WTC11 (cell line): ENCODE results near the gene PTPRT. TPM values are rescaled to one million over a fixed set of nuclear protein-coding genes. Genes with fewer than 3 reads are reported as not detected.

Experiments used
- ATAC-seq: fragments of 200-7000 bp; cut with Tn5 transposase; 2 replicates; pipeline ENCODE4 v1.10.0; 2021; ENCODE audit warnings: mild to moderate bottlenecking, moderate library complexity
- CTCF ChIA-PET: fragments of 300-600 bp; sonication (Branson Sonifier 250); formaldehyde crosslinking; loops from one replicate; lab custom pipeline; 2021; ENCODE audit warnings: antibody characterized with exemption; lab: Charles Lee
- POLR2A ChIA-PET: fragments of 350-600 bp; sonication (Branson Sonifier 250); formaldehyde crosslinking; loops from one replicate; lab custom pipeline; 2021; ENCODE audit warnings: antibody characterized with exemption; lab: Charles Lee
- DNase-seq: peaks from one replicate; pipeline ENCODE4 v3.0.0; 2021; ENCODE audit warnings: low spot score
- H3K27ac Mint-ChIP-seq: 2 replicates; pipeline ENCODE4 v1.8.0; 2021; ENCODE audit warnings: mixed read lengths
- H3K27me3 Mint-ChIP-seq: 2 replicates; pipeline ENCODE4 v1.8.0; 2021; ENCODE audit warnings: low read depth, mild to moderate bottlenecking, moderate library complexity, mixed read lengths
- H3K36me3 Mint-ChIP-seq: 2 replicates; pipeline ENCODE4 v1.8.0; 2021; ENCODE audit warnings: mixed read lengths
- H3K4me1 Mint-ChIP-seq: 2 replicates; pipeline ENCODE4 v1.8.0; 2022; ENCODE audit warnings: mixed read lengths
- H3K4me3 Mint-ChIP-seq: 2 replicates; pipeline ENCODE4 v1.8.0; 2021; ENCODE audit warnings: mild to moderate bottlenecking, moderate library complexity, mixed read lengths
- H3K9me3 Mint-ChIP-seq: 2 replicates; pipeline ENCODE4 v1.8.0; 2021; ENCODE audit warnings: mixed read lengths
- ARID4B ChIP-seq: sonication (generic); formaldehyde crosslinking; IDR thresholded peaks from 2 replicates; pipeline ENCODE4 v1.8.0; 2023; ENCODE audit warnings: missing genetic modification reagents, mild to moderate bottlenecking, borderline replicate concordance
- CREM ChIP-seq: sonication (generic); formaldehyde crosslinking; IDR thresholded peaks from 2 replicates; pipeline ENCODE4 v1.8.1; 2022; ENCODE audit warnings: mild to moderate bottlenecking, missing genetic modification reagents, moderate library complexity
- FOXP4 ChIP-seq: sonication (generic); formaldehyde crosslinking; IDR thresholded peaks from 2 replicates; pipeline ENCODE4 v1.8.0; 2022; ENCODE audit warnings: mild to moderate bottlenecking, missing genetic modification reagents
- HMGXB4 ChIP-seq: sonication (generic); formaldehyde crosslinking; IDR thresholded peaks from 2 replicates; pipeline ENCODE4 v1.8.1; 2023; ENCODE audit warnings: mild to moderate bottlenecking, moderate library complexity, missing genetic modification reagents
- MAX ChIP-seq: sonication (generic); formaldehyde crosslinking; IDR thresholded peaks from 2 replicates; pipeline ENCODE4 v1.8.0; 2022; ENCODE audit warnings: mild to moderate bottlenecking, missing genetic modification reagents
- MLX ChIP-seq: sonication (generic); formaldehyde crosslinking; IDR thresholded peaks from 2 replicates; pipeline ENCODE4 v1.8.1; 2023; ENCODE audit warnings: mild to moderate bottlenecking, missing genetic modification reagents, moderate library complexity
- NFE2L1 ChIP-seq: sonication (generic); formaldehyde crosslinking; IDR thresholded peaks from 2 replicates; pipeline ENCODE4 v1.8.1; 2023; ENCODE audit warnings: missing genetic modification reagents
- PREB ChIP-seq: sonication (generic); formaldehyde crosslinking; IDR thresholded peaks from 2 replicates; pipeline ENCODE4 v1.8.1; 2022; ENCODE audit warnings: mild to moderate bottlenecking, missing genetic modification reagents, moderate library complexity, borderline replicate concordance
- STAT6 ChIP-seq: sonication (generic); formaldehyde crosslinking; conservative IDR thresholded peaks from 2 replicates; pipeline ENCODE4 v1.8.1; 2023; ENCODE audit warnings: mild to moderate bottlenecking, low read depth, missing genetic modification reagents, moderate library complexity
- ZNF425 ChIP-seq: fragments of 250-450 bp; sonication (Bioruptor Pico); conservative IDR thresholded peaks from 2 replicates; pipeline ENCODE4 v1.9.0; 2021; ENCODE audit warnings: mild to moderate bottlenecking
- total RNA-seq: library from RNA; stranded (reverse); gene quantifications from 3 replicates; pipeline ENCODE4 v1.2.3, GENCODE V29; 2021

The PTPRT gene
- total RNA-seq, 1 experiment from 2014 or later, result 1.1 TPM

GRCh38 chr20:42379385-42379784 lies 810.3 kb downstream of the PTPRT start (continued):
- TF ChIP-seq ARID4B (no peak), PREB (CRISPR knock-in tag) (no peak), CREM (CRISPR knock-in tag) (no peak), NFE2L1 (CRISPR knock-in tag) (no peak), FOXP4 (CRISPR knock-in tag) (no peak), ZNF425 (CRISPR knock-in tag) (no peak)

- POLR2A ChIA-PET, result no interaction called here
- TF ChIP-seq HMGXB4 (CRISPR knock-in tag) (no peak), STAT6 (CRISPR knock-in tag) (no peak), MAX (CRISPR knock-in tag) (no peak), MLX (no peak), ARID4B (no peak)
Measured at GRCh38 chr20:42378826-42379225, 810.9 kb downstream of the PTPRT start.

More at GRCh38 chr20:42378826-42379225, 810.9 kb downstream of the PTPRT start:
- Mint-ChIP-seq H3K9me3 (0 out of 2 replicates have a peak, but pooled peaks cover 4% of the 10 kb centered on the region), H3K4me3 (no peak overlapping the region), H3K4me1 (peaks cover 7% of the 10 kb centered on the region; the same call in 1 of the 2 replicates), H3K27ac (no peak overlapping the region), H3K27me3 (no peaks in the 10 kb centered on the region; the same call in 1 of the 2 replicates), H3K36me3 (no peaks in the 10 kb centered on the region)
- DNase-seq (no peak), ATAC-seq (no peak)
- CTCF ChIA-PET, result interaction anchor here (1.2 kb wide), 1 partner anchor 810 kb away, joined by 3 read pairs; no protein-coding TSS in a partner anchor
